Neural cell (in vitro differentiated cells): ENCODE data around the gene ACOT13. TPM values are rescaled to one million over a fixed set of nuclear protein-coding genes. Genes with fewer than 3 reads are reported as not detected.

Experiments
- H2AFZ ChIP-seq: fragments of 200-600, 300-800 bp; sonication (generic), shearing (Covaris generic); 2 replicates; pipeline ENCODE4 v1.6.0; 2014; ENCODE audit warnings: low read depth, mild to moderate bottlenecking, antibody characterized with exemption, low read length, moderate library complexity
- H3F3A ChIP-seq: fragments of 200-600 bp; shearing (Covaris generic); 2 replicates; pipeline ENCODE4 v1.6.1; 2016; ENCODE audit warnings: mild to moderate bottlenecking, moderate library complexity, mixed read lengths, antibody characterized with exemption, low read length; ENCODE audit not compliant: insufficient read depth, poor library complexity, severe bottlenecking
- H3K27ac ChIP-seq: fragments of 200-600, 300-800 bp; sonication (generic), shearing (Covaris generic); 2 replicates; pipeline ENCODE4 v1.5.1; 2014; ENCODE audit warnings: mild to moderate bottlenecking, low read length, moderate library complexity
- H3K27me3 ChIP-seq: fragments of 300-800, 200-600 bp; sonication (generic), shearing (Covaris generic); 2 replicates; pipeline ENCODE4 v1.6.0; 2014; ENCODE audit warnings: mild to moderate bottlenecking, low read depth, low read length, moderate library complexity; ENCODE audit not compliant: insufficient read depth
- H3K36me3 ChIP-seq: fragments of 300-800, 200-600 bp; sonication (generic), shearing (Covaris generic); 2 replicates; pipeline ENCODE4 v1.5.1; 2014; ENCODE audit warnings: mild to moderate bottlenecking, antibody characterized with exemption, low read length, moderate library complexity; ENCODE audit not compliant: insufficient read depth
- H3K4me2 ChIP-seq: fragments of 300-800, 200-600 bp; sonication (generic), shearing (Covaris generic); 2 replicates; pipeline ENCODE4 v1.6.0; 2014; ENCODE audit warnings: mild to moderate bottlenecking, low read length
- H3K4me3 ChIP-seq: fragments of 300-800, 200-600 bp; sonication (generic), shearing (Covaris generic); 2 replicates; pipeline ENCODE4 v1.5.1; 2014; ENCODE audit warnings: mild to moderate bottlenecking, low read length, moderate library complexity
- H3K79me2 ChIP-seq: fragments of 200-600 bp; shearing (Covaris generic); replicated peaks from 2 replicates; pipeline ENCODE4 v1.6.0; 2014; ENCODE audit warnings: mild to moderate bottlenecking, low read length, moderate library complexity; ENCODE audit not compliant: insufficient read depth
- H3K9ac ChIP-seq: fragments of 300-800, 200-600 bp; sonication (generic), shearing (Covaris generic); 2 replicates; pipeline ENCODE4 v1.6.1; 2016; ENCODE audit warnings: mild to moderate bottlenecking, low read length, mixed read lengths
- H3K9me2 ChIP-seq: fragments of 200-600 bp; shearing (Covaris generic); 2 replicates; pipeline ENCODE4 v1.6.1; 2016; ENCODE audit warnings: mild to moderate bottlenecking, low read length, mixed read lengths; ENCODE audit not compliant: insufficient read depth
- H3K9me3 ChIP-seq: fragments of 200-600, 300-800 bp; sonication (generic), shearing (Covaris generic); 2 replicates; pipeline ENCODE4 v1.6.1; 2016; ENCODE audit warnings: mild to moderate bottlenecking, mixed run types, low read length, moderate library complexity, mixed read lengths
- H4K20me1 ChIP-seq: fragments of 200-600 bp; shearing (Covaris generic); 2 replicates; pipeline ENCODE4 v1.6.1; 2016; ENCODE audit warnings: mild to moderate bottlenecking, mixed run types; ENCODE audit not compliant: insufficient read depth
- CTCF ChIP-seq: fragments of 450-650 bp; IDR thresholded peaks from 2 replicates; pipeline ENCODE4 v1.5.1; 2014; ENCODE audit warnings: antibody characterized with exemption, mild to moderate bottlenecking, moderate library complexity; ENCODE audit not compliant: poor library complexity, severe bottlenecking
- EP300 ChIP-seq: fragments of 450-650 bp; conservative IDR thresholded peaks from 2 replicates; pipeline ENCODE4 v1.6.1; 2014; ENCODE audit warnings: antibody characterized with exemption, mild to moderate bottlenecking, moderate library complexity; ENCODE audit not compliant: poor library complexity, severe bottlenecking
- EZH2 ChIP-seq: fragments of 200-600, 300-800 bp; shearing (Covaris generic), sonication (generic); IDR thresholded peaks from 2 replicates; pipeline ENCODE4 v1.6.1; 2014; ENCODE audit warnings: antibody characterized with exemption, low read length, borderline replicate concordance, mild to moderate bottlenecking; ENCODE audit not compliant: insufficient read depth, poor library complexity, severe bottlenecking
- MXI1 ChIP-seq: fragments of 450-650 bp; conservative IDR thresholded peaks from 2 replicates; pipeline ENCODE4 v1.6.1; 2014; ENCODE audit warnings: antibody characterized with exemption, mild to moderate bottlenecking; ENCODE audit not compliant: poor library complexity, severe bottlenecking
- POLR2AphosphoS5 ChIP-seq: IDR thresholded peaks from 2 replicates; pipeline ENCODE4 v1.6.1; 2012
- RAD21 ChIP-seq: fragments of 450-650 bp; conservative IDR thresholded peaks from 2 replicates; pipeline ENCODE4 v1.6.1; 2014; ENCODE audit warnings: antibody characterized with exemption, mild to moderate bottlenecking, moderate library complexity
- SMC3 ChIP-seq: fragments of 450-650 bp; conservative IDR thresholded peaks from 2 replicates; pipeline ENCODE4 v1.6.1; 2014; ENCODE audit warnings: antibody characterized with exemption, mild to moderate bottlenecking, moderate library complexity; ENCODE audit not compliant: poor library complexity
- TAF1 ChIP-seq: IDR thresholded peaks from 2 replicates; pipeline ENCODE4 v1.6.1; 2012; ENCODE audit warnings: low read depth
- polyA plus RNA-seq: library from polyadenylated mRNA; depleted of rRNA; stranded (reverse); fragments of >200 nt; gene quantifications from 2 replicates; pipeline ENCODE4 v1.2.3, GENCODE V29; 2014
- TF ChIP-seq, protein P1 (sequence below): IDR thresholded peaks from 2 replicates; pipeline ENCODE4 v1.6.1; 2012; ENCODE audit warnings: borderline replicate concordance

ACOT13 gene
- polyA plus RNA-seq, 1 donor from 2014 or later, result 9.9 TPM

GRCh38 chr6:24663189-24663588 lies 3.7 kb upstream of the ACOT13 start:
- Histone ChIP-seq H3K4me3 (peak overlapping the region; percentile 76), H3K9me2 (no peaks in the 10 kb centered on the region), H3K27ac (no peak overlapping the region), H2AFZ (no peak overlapping the region), H3K36me3 (peaks cover 9% of the 10 kb centered on the region), H3K9ac (no peak overlapping the region), H4K20me1 (no peaks in the 10 kb centered on the region), H3K79me2 (peaks cover 29% of the 10 kb centered on the region), H3F3A (peaks cover 8% of the 10 kb centered on the region), H3K27me3 (no peaks in the 10 kb centered on the region), H3K9me3 (no peaks in the 10 kb centered on the region), H3K4me2 (no peak overlapping the region)
- TF ChIP-seq, protein P1, sequence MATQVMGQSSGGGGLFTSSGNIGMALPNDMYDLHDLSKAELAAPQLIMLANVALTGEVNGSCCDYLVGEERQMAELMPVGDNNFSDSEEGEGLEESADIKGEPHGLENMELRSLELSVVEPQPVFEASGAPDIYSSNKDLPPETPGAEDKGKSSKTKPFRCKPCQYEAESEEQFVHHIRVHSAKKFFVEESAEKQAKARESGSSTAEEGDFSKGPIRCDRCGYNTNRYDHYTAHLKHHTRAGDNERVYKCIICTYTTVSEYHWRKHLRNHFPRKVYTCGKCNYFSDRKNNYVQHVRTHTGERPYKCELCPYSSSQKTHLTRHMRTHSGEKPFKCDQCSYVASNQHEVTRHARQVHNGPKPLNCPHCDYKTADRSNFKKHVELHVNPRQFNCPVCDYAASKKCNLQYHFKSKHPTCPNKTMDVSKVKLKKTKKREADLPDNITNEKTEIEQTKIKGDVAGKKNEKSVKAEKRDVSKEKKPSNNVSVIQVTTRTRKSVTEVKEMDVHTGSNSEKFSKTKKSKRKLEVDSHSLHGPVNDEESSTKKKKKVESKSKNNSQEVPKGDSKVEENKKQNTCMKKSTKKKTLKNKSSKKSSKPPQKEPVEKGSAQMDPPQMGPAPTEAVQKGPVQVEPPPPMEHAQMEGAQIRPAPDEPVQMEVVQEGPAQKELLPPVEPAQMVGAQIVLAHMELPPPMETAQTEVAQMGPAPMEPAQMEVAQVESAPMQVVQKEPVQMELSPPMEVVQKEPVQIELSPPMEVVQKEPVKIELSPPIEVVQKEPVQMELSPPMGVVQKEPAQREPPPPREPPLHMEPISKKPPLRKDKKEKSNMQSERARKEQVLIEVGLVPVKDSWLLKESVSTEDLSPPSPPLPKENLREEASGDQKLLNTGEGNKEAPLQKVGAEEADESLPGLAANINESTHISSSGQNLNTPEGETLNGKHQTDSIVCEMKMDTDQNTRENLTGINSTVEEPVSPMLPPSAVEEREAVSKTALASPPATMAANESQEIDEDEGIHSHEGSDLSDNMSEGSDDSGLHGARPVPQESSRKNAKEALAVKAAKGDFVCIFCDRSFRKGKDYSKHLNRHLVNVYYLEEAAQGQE, result no peak
- TF ChIP-seq TAF1, result no peak

DNA sequence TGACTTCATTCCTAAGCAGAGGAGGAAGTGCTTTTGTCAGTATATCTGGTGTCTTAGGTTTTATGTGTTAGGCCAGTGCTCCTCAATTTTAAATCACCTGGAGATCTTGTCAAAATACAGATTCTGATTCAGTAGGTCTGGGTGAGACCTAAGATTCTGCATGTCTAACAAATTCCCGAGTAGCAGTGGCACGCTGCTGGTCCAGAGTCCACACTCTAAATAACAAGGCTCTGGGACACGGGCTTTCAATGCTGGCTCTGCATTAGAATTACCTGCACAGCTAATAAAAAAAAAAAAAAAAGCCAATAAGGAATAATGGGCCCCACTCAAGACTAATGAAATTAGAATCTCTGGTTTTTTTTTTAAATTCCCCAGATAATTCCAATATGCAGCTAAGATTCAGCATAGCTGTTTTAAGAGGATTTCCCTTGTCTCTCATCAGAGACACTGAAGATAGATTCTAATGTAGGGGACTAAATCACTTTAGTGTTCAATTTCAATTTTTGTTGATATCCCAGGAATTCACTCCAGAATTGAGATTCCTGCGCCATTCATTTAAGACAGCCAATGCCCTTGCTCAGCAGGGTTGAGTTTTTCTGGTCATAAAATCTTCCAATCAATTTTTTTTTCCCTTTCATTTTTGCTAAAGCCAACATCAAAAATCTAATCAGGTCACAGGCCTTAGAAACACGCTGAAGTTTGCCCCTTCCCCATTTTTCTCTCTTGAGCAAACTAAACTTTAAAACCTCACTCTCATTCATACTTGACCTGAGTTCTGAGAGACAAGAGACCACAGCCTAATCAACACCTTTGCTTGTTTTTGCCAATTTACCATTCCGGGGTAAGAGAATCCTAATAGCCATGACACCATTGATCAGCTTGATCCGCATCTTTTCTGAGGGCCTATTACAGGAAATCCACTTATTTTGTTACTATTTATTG lies 2.6 kb upstream of the ACOT13 start:
- TF ChIP-seq EP300 (no peak), POLR2AphosphoS5 (no peak), TAF1 (no peak), RAD21 (no peak), SMC3 (no peak), MXI1 (no peak), CTCF (no peak), EZH2 (no peak)
- TF ChIP-seq, protein P1, result no peak
- Histone ChIP-seq H3K9ac (peak overlapping the region; percentile 93), H3K79me2 (peaks cover 25% of the 10 kb centered on the region), H3K9me2 (no peaks in the 10 kb centered on the region), H3K4me3 (peak overlapping the region; percentile 76), H3K27me3 (no peaks in the 10 kb centered on the region), H3K27ac (no peak overlapping the region), H3K9me3 (no peaks in the 10 kb centered on the region), H3K4me2 (peak overlapping the region; percentile 87), H3K36me3 (peaks cover 9% of the 10 kb centered on the region), H2AFZ (no peak overlapping the region), H3F3A (peaks cover 8% of the 10 kb centered on the region), H4K20me1 (no peaks in the 10 kb centered on the region)
